T47D (cell line): ENCODE results near the gene SAMHD1.
"Not testable (repeated sequence)": the region's sequence is repeated elsewhere in the genome, so short reads cannot be mapped to it uniquely, and the experiment has no call there.

Experiments
- DNase-seq, 2 experiments: peaks; one replicate each; pipeline versions ENCODE4 v3.0.0 to v3.0.0-alpha.2; 2011 to 2012; ENCODE audit warnings: low read depth in 1 of 2, low spot score in 1 of 2
- JUND ChIP-seq: IDR thresholded peaks from 2 replicates; pipeline ENCODE4 v1.6.1; 2012; ENCODE audit warnings: low read depth
- in situ Hi-C: cut with HindIII; loops from 2 replicates; pipeline ENCODE4 v1.10.0; 2016; ENCODE audit warnings: low sequenced_read_pairs, low pct_unique_long_range_greater_than_20kb

The SAMHD1 gene

DNA sequence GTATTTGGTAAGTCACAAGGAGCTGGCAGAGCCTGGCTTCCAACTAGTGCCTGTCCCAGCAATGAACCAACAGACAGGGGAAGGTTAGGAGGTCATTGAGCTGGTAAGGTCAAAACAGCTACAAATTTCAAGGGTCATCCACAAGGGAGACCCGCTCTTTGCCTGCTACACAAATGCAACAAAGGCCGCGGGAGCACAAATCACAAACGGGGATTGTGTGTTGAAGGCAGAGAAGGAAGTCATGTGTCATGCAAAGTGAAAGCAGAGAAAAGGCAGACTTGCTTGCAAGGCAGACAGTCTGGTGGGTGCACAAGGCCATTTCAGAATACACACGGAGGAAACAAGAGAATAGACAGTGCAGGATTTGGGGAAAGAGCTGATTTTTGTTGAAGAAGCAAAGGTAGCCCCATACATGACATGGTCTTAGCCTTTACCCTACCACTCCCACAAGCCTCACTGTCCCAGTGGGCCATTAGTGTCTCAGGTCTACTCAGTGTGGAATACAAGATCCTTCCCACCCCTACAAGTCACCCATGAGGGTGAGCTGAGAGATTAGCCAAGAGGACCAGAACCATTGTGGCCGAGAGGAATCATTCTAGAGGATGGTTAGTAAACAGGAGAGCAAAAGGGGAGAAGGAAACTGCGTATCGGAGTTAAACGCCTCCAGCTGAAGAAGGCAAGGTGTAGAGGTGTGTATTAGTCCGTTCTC lies 18.1 kb upstream of the SAMHD1 start:
- in situ Hi-C loops: no loop called here

DNA sequence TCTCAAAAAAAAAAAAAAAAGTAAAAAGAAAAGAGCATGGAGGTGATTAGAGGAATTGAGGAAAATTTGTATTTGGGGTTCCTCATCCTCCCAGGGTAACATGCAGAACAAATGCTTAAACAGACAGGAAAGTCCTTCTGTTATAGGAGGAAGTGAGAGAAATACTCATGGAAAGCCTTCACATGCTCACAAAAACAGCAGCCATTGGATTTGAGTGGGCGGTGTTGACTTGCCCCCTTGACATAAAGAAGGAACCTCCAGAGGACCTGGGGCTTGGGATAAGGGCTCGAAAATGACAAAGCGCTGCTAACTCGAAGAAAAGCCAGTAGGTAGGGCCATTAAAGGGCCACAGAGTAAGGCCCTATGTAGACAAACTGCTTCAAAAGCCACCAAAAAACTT lies 17.5 kb upstream of the SAMHD1 start:
- DNase-seq: no peak
- TF ChIP-seq JUND: no peak
- in situ Hi-C loops: no loop called here

More for the DNA sequence above, 18.1 kb upstream of the SAMHD1 start:
- no peak for DNase-seq
- TF ChIP-seq JUND: no peak

DNA sequence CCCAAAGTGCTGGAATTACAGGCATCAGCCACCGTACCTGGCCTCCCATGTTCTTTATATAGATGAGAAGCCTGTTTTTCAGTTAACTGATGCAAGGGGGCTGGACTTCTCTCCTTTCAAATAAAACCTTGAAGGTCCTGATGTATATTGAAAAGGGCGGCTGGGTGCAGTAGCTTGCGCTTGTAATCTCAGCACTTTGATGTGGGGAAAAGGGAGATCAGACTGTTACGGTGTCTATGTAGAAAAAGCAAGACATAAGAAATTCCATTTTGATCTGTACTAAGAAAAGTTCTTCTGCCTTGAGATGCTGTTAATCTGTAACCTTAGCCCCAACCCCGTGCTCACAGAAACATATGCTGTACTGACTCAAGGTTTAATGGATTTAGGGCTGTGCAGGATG lies 16.1 kb upstream of the SAMHD1 start:
- no peak for DNase-seq
- in situ Hi-C loops: no loop called here
- no peak for TF ChIP-seq JUND

DNA sequence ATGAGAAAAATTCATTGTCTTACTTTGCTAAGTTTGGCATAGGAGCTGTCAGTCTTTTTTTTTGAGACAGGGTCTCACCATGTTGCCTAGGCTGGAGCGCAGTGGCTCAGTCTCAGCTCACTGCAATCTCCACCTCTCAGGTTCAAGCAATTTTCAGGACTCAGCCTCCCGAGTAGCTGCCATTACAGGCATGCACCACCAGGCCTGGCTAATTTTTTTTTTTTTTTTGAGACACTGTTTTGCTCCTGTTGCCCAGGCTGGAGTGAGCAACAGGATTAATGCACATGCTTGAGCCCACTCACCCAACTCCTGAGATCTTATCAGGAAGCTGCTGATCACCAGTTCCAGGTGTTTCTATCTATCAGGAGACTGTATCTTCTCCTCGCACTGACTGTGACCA lies 15.5 kb upstream of the SAMHD1 start:
- in situ Hi-C loops, DNase-seq: not testable (repeated sequence)

DNA sequence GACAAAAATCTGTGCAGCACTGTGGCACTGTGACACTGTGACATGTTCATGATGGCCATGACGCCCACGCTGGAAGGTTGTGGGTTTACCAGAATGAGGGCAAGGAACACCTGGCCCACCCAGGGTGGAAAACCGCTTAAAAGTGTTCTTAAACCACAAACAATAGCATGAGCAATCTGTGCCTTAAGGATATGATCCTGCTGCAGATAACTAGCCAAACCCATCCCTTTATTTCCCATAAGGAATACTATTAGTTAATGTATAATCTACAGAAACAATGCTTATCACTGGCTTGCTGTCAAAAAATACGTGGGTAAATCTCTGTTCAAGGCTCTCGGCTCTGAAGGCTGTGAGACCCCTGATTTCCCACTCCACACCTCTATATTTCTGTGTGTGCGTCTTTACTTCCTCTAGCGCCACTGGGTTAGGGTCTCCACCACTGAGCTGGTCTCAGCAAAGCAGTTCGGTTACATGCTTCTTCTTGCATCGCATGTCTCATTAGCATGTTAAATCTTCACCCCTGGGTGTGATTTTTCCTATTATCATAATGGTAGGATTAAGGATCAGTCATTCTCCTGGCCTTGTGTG lies 10.9 kb upstream of the SAMHD1 start:
- DNase-seq, in situ Hi-C loops: not testable (repeated sequence)

DNA sequence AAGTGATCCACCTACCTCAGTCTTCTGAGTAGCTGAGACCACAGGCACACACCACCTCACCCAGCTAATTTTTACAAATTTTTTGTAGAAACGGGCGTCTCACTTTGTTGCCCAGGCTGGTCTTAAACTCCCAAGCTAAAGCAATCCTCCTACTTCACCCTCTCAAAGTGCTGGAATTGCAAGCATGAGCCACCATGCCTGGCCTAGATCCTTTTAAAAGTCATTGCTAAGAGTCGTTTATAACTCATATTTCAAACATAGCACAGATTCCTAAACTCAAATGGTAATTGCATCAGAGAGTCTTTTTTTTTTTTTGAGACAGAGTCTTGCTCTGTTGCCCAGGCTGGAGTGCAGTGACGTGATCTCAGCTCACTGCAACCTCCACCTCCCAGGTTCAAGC lies 7.7 kb upstream of the SAMHD1 start:
- no peak for TF ChIP-seq JUND
- DNase-seq: no peak
- in situ Hi-C loops: no loop called here

DNA sequence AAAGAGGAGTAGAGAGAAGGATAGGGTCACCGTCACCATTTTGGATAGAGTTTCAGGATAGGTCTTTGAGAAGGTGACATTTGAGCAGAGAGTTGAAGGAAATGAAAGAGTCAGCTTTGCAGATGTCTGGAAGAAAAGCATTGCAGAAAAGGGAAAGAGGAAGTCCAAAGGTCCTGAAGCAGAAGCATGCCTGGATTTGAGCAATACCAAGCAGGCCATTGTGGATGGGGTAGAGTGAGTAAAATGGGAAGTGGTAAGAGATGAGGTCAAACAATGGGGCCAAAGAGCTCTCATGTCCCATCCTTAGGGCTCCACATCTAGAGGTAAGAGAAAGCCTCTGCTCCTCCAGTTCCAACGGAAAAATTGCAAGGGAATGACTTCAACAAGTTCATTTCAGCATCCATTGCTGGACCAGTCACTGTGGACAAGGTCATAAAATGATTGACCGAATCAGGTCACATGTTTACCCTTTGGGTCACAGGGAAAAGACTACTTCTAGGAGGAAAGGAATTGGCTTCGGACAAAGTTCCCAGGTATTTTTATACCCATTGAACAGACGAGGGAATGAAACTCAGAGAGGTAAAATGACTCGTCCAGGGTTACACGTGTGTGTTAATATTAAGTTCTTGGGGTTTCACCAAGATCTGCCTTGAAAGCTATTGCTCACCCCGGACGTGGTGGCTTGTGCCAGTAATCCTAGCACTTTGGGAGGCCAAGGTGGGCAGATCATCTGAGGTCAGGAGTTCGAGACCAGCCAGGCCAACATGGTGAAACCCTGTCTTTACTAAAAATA lies 6.6 kb upstream of the SAMHD1 start:
- in situ Hi-C loops: no loop called here
- no peak for DNase-seq
- TF ChIP-seq JUND: no peak

DNA sequence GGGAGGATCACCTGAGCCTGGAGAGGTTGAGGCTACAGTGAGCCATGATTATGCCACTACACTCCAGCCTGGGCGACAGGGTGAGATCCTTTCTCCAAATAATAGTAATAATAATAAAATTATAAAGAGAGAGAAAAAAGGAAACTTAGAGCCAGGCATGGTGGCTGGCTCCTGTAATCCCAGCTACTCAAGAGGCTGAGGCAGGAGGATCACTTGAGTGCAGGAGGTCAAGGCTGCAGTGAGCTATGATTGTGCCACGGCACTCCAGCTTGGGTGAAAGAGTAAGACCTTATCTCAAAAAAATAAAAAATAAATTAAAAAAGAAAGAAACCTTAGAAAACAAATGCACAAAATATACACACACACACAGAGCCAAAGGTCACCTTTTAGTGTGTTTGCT lies 5.2 kb upstream of the SAMHD1 start:
- TF ChIP-seq JUND: no peak
- DNase-seq: no peak
- in situ Hi-C loops: no loop called here

DNA sequence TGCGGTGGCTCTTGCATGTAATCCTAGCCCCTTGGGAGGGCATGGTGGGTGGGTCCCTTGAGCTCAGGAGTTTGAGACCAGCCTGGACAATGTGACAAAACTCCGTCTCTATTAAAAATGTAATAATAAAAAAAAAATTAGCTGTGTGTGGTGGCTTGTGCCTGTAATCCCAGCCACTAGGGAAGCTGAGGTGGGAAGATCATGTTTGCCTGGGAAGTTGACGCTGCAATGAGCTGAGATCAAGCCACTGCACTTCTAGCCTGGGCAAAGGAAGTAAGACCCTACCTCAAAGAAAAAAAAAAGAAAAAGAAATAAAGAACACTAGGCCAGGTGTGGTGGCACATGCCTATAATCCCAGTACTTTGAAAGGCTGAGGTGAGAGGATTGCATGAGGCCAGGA lies 4.5 kb upstream of the SAMHD1 start:
- DNase-seq: no peak
- TF ChIP-seq JUND: no peak
- in situ Hi-C loops: no loop called here

DNA sequence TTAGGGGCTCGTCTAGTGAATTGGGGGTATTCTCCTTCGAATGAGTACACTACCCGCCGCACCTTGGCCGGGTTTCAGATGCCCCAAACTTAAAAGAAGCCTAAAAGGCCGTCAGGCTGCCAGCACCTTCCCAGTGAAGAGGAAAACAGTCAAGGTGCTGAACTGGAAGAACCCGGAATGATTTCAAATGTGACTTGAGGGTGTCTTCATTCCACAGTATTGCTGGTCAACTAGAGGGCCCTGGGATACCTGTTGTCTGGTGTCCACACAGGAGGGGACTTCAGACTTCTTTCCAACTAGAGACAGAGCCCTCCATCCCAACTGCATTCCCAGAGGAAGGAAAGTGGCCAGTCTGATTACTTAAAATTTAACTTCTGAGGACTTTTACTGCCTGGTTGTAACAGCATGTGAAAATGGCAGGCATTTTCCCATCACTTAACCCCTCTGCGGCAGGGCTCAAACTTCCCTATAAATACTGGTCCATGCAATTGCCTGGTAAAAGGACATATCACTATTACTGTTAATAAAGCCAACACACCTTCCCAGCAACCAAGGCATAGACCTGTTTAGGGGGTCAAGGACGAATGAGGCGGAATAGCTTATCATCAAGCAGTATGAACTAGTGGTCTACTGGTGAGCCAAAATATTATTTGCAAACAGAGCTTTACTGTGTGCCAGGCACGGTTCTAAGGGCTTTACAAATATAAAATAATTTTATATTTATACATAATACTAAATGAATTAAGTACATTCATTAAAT lies 651 bp upstream of the SAMHD1 start:
- DNase-seq: no peak
- no peak for TF ChIP-seq JUND
- in situ Hi-C loops: no loop called here

DNA sequence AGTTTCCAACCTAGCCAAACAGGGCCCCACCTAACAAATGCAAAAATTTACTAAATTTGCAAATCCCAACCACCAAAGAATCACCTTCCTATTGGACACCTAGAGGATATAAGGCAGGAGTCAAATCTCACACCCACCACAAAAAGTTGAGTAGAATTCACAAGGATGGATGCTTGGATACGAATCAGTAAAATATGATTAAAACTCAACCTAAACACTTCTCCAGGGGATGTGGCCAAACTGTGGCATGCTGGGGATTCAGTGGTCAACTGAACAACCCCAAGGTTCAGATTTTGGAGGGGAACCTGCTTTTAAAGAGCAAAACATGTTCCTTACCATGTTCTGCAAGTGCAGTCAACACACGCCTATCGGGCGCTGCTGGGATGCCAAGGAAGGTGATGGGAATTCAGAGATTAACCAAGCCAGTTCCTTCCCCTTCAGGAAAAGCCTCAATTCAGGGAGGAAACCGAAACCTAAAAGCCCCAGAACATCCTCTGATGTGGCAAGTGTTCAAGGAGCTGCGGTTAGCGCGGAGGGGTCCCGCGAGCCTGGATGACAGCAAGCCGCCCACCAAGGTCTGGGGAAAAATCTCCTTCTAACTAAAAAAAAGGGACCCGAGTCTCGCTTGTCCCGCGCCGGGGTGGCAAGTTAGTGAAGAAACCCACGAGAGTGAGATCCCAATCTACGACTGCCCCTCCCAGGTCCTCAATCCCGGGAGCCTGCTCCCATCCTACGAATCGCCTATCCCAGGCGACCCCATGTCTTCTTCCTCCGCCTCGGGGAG lies 902 bp downstream of the SAMHD1 start:
- peak in 1 of 2 experiments; percentile 52 for DNase-seq
- in situ Hi-C loops: no loop called here
- no peak for TF ChIP-seq JUND

DNA sequence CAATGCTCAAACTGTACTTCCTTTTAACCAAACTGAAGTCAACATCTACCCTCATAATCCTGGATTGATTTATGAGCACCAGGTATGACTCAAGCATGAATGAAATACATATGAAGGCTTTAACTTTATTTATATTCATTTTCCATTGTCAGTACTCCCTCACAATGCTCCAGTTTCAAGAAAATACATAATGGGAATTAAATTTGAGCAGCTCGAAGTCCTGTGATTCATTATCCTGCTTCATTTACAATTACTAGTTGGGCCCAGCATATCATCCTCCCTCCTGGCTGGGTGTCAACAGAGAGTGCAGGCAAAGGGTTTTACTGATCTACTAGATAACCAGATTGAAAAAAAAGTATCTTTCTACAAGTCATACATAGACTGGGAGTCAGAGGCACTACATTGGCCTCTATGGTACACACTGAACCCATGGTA lies 10.1 kb downstream of the SAMHD1 start:
- in situ Hi-C loops: no loop called here
- TF ChIP-seq JUND: no peak
- DNase-seq: no peak
